Neural progenitor cell (in vitro differentiated cells): ENCODE measurements around the gene UBE2O. TPM values are rescaled to one million over a fixed set of nuclear protein-coding genes. Genes with fewer than 3 reads are reported as not detected.
A peak's percentile ranks its signal among the peaks of the same experiment; 100 is the strongest.

Source experiments
- DNase-seq: peaks from one replicate; pipeline ENCODE4 v3.0.0-alpha.2; 2016; ENCODE audit warnings: low spot score
- H2AFZ ChIP-seq: fragments of 200-600 bp; sonication (generic); replicated peaks from 2 replicates; pipeline ENCODE4 v1.6.1; 2016; ENCODE audit warnings: antibody characterized with exemption
- H3F3A ChIP-seq: fragments of 200-600 bp; sonication (generic); 2 replicates; pipeline ENCODE4 v1.6.1; 2016; ENCODE audit warnings: antibody characterized with exemption, low read depth
- H3K27ac ChIP-seq: fragments of 200-600 bp; sonication (generic); 2 replicates; pipeline ENCODE4 v1.5.1; 2016; ENCODE audit warnings: mild to moderate bottlenecking
- H3K27me3 ChIP-seq: fragments of 200-600 bp; sonication (generic); 2 replicates; pipeline ENCODE4 v1.6.1; 2016; ENCODE audit warnings: mild to moderate bottlenecking, moderate library complexity
- H3K36me3 ChIP-seq: fragments of 200-600 bp; sonication (generic); 2 replicates; pipeline ENCODE4 v1.5.1; 2016
- H3K4me1 ChIP-seq: fragments of 200-600 bp; sonication (generic); 2 replicates; pipeline ENCODE4 v1.6.1; 2016; ENCODE audit warnings: mixed run types
- H3K4me2 ChIP-seq: fragments of 200-600 bp; sonication (generic); 2 replicates; pipeline ENCODE4 v1.6.1; 2016
- H3K4me3 ChIP-seq: fragments of 200-600 bp; sonication (generic); 2 replicates; pipeline ENCODE4 v1.5.1; 2016
- H3K79me2 ChIP-seq: fragments of 200-600 bp; sonication (generic); 2 replicates; pipeline ENCODE4 v1.6.1; 2016; ENCODE audit warnings: low read depth
- H3K9ac ChIP-seq: fragments of 200-600 bp; sonication (generic); 2 replicates; pipeline ENCODE4 v1.6.1; 2016
- H3K9me3 ChIP-seq: fragments of 200-600 bp; sonication (generic); 2 replicates; pipeline ENCODE4 v1.5.1; 2016; ENCODE audit warnings: low read depth
- H4K20me1 ChIP-seq: fragments of 200-600 bp; sonication (generic); 2 replicates; pipeline ENCODE4 v1.6.1; 2016; ENCODE audit warnings: low read depth
- H3K27ac Mint-ChIP-seq: 3 replicates; pipeline ENCODE4 v1.8.0; 2021; ENCODE audit warnings: mixed read lengths
- H3K27me3 Mint-ChIP-seq: 2 replicates; pipeline ENCODE4 v1.8.0; 2022; ENCODE audit warnings: low read depth, mild to moderate bottlenecking, inconsistent platforms, moderate library complexity, mixed read lengths; ENCODE audit not compliant: insufficient read depth
- H3K36me3 Mint-ChIP-seq: 3 replicates; pipeline ENCODE4 v1.8.0; 2021; ENCODE audit warnings: mixed read lengths
- H3K4me1 Mint-ChIP-seq: 3 replicates; pipeline ENCODE4 v1.8.0; 2021; ENCODE audit warnings: mixed read lengths
- H3K4me3 Mint-ChIP-seq: 3 replicates; pipeline ENCODE4 v1.8.0; 2021; ENCODE audit warnings: mild to moderate bottlenecking, moderate library complexity, mixed read lengths
- H3K9me3 Mint-ChIP-seq: 3 replicates; pipeline ENCODE4 v1.8.0; 2020; ENCODE audit warnings: mixed read lengths
- CTCF ChIP-seq: fragments of 200-600 bp; sonication (generic); IDR thresholded peaks from 2 replicates; pipeline ENCODE4 v1.5.1; 2017; ENCODE audit warnings: antibody characterized with exemption, mild to moderate bottlenecking
- EZH2 ChIP-seq: fragments of 200-600 bp; sonication (generic); IDR thresholded peaks from 2 replicates; pipeline ENCODE4 v1.6.1; 2017; ENCODE audit warnings: antibody characterized with exemption, mild to moderate bottlenecking, moderate library complexity
- EZH2phosphoT487 ChIP-seq: fragments of 200-600 bp; sonication (generic); IDR thresholded peaks from 2 replicates; pipeline ENCODE4 v1.6.1; 2017; ENCODE audit warnings: antibody characterized with exemption
- total RNA-seq: library from RNA; depleted of rRNA; stranded (reverse); fragments of >200 nt; gene quantifications from 2 replicates; pipeline ENCODE4 v1.2.3, GENCODE V29; 2015; ENCODE audit warnings: low replicate concordance

The UBE2O gene
- total RNA-seq, 1 donor from 2014 or later: 20.6 TPM

GRCh38 chr17:76459674-76460073, 6.7 kb upstream of the UBE2O start:
- Histone ChIP-seq H3K4me1 (no peaks in the 10 kb centered on the region), H3K9ac (no peak overlapping the region), H3K4me3 (no peak overlapping the region), H3K27ac (no peak overlapping the region), H4K20me1 (no peaks in the 10 kb centered on the region), H3F3A (peaks cover 5% of the 10 kb centered on the region), H3K27me3 (no peaks in the 10 kb centered on the region), H3K79me2 (no peaks in the 10 kb centered on the region), H2AFZ (no peak overlapping the region), H3K9me3 (no peaks in the 10 kb centered on the region), H3K36me3 (no peaks in the 10 kb centered on the region), H3K4me2 (no peak overlapping the region)
- H3K9me3 Mint-ChIP-seq: no peaks in the 10 kb centered on the region
- TF ChIP-seq CTCF (no peak), EZH2phosphoT487 (no peak), EZH2 (no peak)
- peaks cover 12% of the 10 kb centered on the region for H3K4me1 Mint-ChIP-seq
- DNase-seq: no peak
- no peak overlapping the region for H3K4me3 Mint-ChIP-seq
- H3K27ac Mint-ChIP-seq: no peak overlapping the region
- peaks cover 2% of the 10 kb centered on the region for H3K27me3 Mint-ChIP-seq
- H3K36me3 Mint-ChIP-seq: no peaks in the 10 kb centered on the region

- peaks cover 5% of the 10 kb centered on the region for H3F3A ChIP-seq
- H3K9ac ChIP-seq: no peak overlapping the region
- H3K4me1 Mint-ChIP-seq: peaks cover 12% of the 10 kb centered on the region
- no peaks in the 10 kb centered on the region for H3K4me1 ChIP-seq
- no peaks in the 10 kb centered on the region for H3K36me3 ChIP-seq
- no peaks in the 10 kb centered on the region for H3K36me3 Mint-ChIP-seq
- no peaks in the 10 kb centered on the region for H3K9me3 Mint-ChIP-seq
- no peak overlapping the region for H3K4me3 ChIP-seq
- DNase-seq: peak; percentile 82
- H3K4me3 Mint-ChIP-seq: no peak overlapping the region
- peak; percentile 57 for TF ChIP-seq CTCF
- TF ChIP-seq EZH2: no peak
- TF ChIP-seq EZH2phosphoT487: no peak
- no peaks in the 10 kb centered on the region for H3K79me2 ChIP-seq
- peak overlapping the region; percentile 44 for H2AFZ ChIP-seq
- H3K27ac ChIP-seq: no peak overlapping the region
- no peaks in the 10 kb centered on the region for H3K27me3 ChIP-seq
- H4K20me1 ChIP-seq: no peaks in the 10 kb centered on the region
- no peaks in the 10 kb centered on the region for H3K9me3 ChIP-seq
- no peak overlapping the region for H3K27ac Mint-ChIP-seq
- no peak overlapping the region for H3K4me2 ChIP-seq
- H3K27me3 Mint-ChIP-seq: peaks cover 2% of the 10 kb centered on the region
Observed at GRCh38 chr17:76458580-76459490, 5.9 kb upstream of the UBE2O start.

- H3K4me3 Mint-ChIP-seq: peak overlapping the region; percentile 83
- peaks cover 8% of the 10 kb centered on the region for H3K27me3 Mint-ChIP-seq
- H2AFZ ChIP-seq: no peak overlapping the region
- peaks cover 9% of the 10 kb centered on the region for H3F3A ChIP-seq
- no peak overlapping the region for H3K27ac Mint-ChIP-seq
- H3K27me3 ChIP-seq: no peaks in the 10 kb centered on the region
- H3K4me1 ChIP-seq: peaks cover 11% of the 10 kb centered on the region
- no peaks in the 10 kb centered on the region for H3K9me3 ChIP-seq
- no peaks in the 10 kb centered on the region for H3K9me3 Mint-ChIP-seq
- H3K9ac ChIP-seq: no peak overlapping the region
- no peaks in the 10 kb centered on the region for H3K36me3 ChIP-seq
- H4K20me1 ChIP-seq: peaks cover 40% of the 10 kb centered on the region
- H3K79me2 ChIP-seq: peaks cover 45% of the 10 kb centered on the region
- no peak for DNase-seq
- TF ChIP-seq EZH2: no peak
- no peak for TF ChIP-seq CTCF
- TF ChIP-seq EZH2phosphoT487: no peak
- peak overlapping the region; percentile 98 for H3K4me3 ChIP-seq
- peaks cover 10% of the 10 kb centered on the region for H3K36me3 Mint-ChIP-seq
- no peak overlapping the region for H3K27ac ChIP-seq
- no peak overlapping the region for H3K4me2 ChIP-seq
- peaks cover 32% of the 10 kb centered on the region for H3K4me1 Mint-ChIP-seq
Observed at GRCh38 chr17:76453431-76453743, 435 bp upstream of the UBE2O start.
